Measurements from ENCODE around the gene FNDC11. TPM values are rescaled to one million over a fixed set of nuclear protein-coding genes. Genes with fewer than 3 reads are reported as not detected.
A peak's percentile ranks its signal among the peaks of the same experiment; 100 is the strongest.

FNDC11 gene
- total RNA-seq, 6 experiments from 2014 or later: not detected

- Mint-ChIP-seq H3K36me3 (ENCODE audit: low read depth) (no peaks in the 10 kb centered on the region), H3K9me3 (no peaks in the 10 kb centered on the region), H3K27ac (no peak overlapping the region), H3K4me3 (no peak overlapping the region), H3K4me1 (ENCODE audit: low read depth) (no peaks in the 10 kb centered on the region), H3K27me3 (ENCODE audit: insufficient read depth) (peaks cover 6% of the 10 kb centered on the region; the same call in 1 of the 2 replicates)
- no peak for DNase-seq
- TF ChIP-seq, protein P1, sequence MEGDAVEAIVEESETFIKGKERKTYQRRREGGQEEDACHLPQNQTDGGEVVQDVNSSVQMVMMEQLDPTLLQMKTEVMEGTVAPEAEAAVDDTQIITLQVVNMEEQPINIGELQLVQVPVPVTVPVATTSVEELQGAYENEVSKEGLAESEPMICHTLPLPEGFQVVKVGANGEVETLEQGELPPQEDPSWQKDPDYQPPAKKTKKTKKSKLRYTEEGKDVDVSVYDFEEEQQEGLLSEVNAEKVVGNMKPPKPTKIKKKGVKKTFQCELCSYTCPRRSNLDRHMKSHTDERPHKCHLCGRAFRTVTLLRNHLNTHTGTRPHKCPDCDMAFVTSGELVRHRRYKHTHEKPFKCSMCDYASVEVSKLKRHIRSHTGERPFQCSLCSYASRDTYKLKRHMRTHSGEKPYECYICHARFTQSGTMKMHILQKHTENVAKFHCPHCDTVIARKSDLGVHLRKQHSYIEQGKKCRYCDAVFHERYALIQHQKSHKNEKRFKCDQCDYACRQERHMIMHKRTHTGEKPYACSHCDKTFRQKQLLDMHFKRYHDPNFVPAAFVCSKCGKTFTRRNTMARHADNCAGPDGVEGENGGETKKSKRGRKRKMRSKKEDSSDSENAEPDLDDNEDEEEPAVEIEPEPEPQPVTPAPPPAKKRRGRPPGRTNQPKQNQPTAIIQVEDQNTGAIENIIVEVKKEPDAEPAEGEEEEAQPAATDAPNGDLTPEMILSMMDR (IDR thresholded peaks at IDR 0.05): no peak
Observed at GRCh38 chr20:63518351-63518861, 35.6 kb upstream of the FNDC11 start.

DNA sequence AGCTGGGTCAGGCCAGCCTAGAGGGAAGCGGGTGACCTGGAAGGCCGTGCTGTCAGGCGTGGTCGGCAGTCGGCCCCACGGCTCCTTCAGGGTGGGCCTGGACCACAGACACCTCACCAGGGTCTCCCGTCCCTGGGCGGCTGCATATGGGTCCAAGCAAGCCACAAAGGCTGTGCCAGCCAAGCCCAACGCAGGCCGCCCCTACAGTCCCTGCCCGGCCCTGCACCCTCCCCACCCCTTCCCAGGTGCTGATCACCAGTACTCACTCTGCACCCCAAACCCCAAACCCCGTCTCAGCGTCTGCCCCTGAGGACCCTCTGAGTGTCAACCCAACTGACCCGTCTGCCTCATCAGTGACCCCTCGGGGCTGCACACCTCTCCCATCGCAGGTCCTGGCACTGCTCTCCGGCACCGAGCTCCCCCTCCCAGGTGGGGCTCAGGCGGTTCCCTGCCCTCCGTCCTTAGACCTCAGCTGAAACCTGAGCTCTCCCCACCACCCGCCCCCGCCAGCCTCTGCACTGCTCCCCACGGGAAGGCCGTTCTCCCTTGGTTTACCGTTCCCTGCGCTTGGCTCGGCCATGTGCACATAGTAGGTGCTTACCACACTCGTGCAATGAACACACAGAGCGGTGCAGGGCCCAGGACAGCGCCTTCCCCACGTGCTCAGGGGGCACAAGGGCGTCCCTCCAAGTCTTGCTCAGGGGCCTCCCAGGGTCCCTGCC lies 34.9 kb upstream of the FNDC11 start:
- TF ChIP-seq, protein P1 (IDR thresholded peaks at IDR 0.05): no peak
- Mint-ChIP-seq H3K36me3 (ENCODE audit: low read depth) (peaks cover 5% of the 10 kb centered on the region; the same call in 1 of the 2 replicates), H3K9me3 (no peaks in the 10 kb centered on the region), H3K27ac (no peak overlapping the region; the same call in 1 of the 2 replicates), H3K27me3 (ENCODE audit: insufficient read depth) (peaks cover 5% of the 10 kb centered on the region; the same call in 1 of the 2 replicates), H3K4me1 (ENCODE audit: low read depth) (no peaks in the 10 kb centered on the region), H3K4me3 (peak overlapping the region; percentile 75)
- DNase-seq: no peak

DNA sequence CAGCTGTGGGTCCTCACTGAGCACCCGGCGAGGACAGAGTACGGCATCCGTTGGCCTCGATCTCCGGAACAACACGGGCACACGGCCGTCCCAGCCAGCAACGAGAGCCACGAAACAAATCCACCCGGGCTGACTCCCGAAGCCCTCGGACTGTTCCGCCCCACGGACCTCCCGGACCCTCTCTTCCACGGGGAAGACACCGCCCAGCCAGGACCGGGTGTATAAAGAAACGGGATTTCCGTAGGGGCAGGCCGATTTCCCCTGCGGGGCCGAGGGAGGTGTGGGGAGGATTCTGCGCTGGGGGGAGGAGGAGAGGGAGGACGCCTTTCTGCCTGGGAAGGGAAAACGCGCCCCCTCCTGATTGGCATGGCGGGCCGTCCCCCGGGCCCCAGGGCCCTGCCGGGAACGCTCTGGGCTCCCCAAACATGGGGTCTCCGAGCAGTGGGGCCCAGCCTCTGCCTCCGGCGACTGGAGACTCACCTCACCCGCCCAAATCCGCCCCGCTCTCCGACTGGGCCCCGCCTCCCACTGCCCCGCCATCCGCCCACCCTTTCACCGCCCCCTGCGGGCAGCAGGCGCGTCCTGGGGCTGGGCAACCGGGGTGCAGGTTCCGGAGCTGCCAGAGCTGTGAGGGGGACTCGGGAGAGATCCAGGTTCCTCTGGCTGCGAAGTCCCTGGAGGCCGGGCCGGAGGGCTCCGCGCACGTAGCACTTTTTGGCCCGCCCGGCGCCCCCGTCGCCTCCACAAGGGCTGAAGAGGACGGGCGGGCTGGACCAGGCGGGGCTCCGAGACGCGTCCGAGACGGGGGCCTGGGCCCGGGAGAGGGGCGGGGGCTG lies 34.1 kb upstream of the FNDC11 start:
- DNase-seq: peak; percentile 18
- Mint-ChIP-seq H3K9me3 (no peaks in the 10 kb centered on the region), H3K4me3 (peak overlapping the region; percentile 75), H3K27ac (no peak overlapping the region; the same call in 1 of the 2 replicates), H3K36me3 (ENCODE audit: low read depth) (peaks cover 5% of the 10 kb centered on the region; the same call in 1 of the 2 replicates), H3K27me3 (ENCODE audit: insufficient read depth) (peaks cover 2% of the 10 kb centered on the region; the same call in 1 of the 2 replicates), H3K4me1 (ENCODE audit: low read depth) (no peaks in the 10 kb centered on the region)
- TF ChIP-seq, protein P1 (IDR thresholded peaks at IDR 0.05): peak; percentile 61

DNA sequence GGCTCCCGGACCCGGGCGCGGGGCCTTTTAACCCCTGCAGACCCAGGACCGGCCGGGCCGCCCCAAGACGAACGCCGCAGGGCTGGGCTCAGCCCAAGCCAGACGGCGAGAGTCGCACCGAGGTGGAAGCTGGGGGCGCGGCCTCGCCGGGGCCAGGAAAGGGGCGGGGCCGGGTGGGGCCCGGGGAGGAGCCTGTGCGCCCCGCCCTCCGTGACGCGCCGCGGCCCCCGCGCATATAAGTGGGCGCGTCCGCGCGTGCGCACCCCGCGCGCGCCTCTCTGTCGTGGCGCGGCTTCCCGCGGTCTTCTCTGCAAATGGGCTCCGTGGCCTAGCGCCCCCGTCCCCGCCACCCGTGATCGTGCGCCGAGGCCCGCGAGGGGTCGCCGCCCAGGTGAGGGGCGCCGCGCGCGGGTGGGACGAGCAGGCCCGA lies 33.4 kb upstream of the FNDC11 start, which contains the start of gene PPDPF:
Gene PPDPF (plus strand): TSS at position 262 of the 430 bp plus-strand sequence. CDS start 544 bp downstream, outside the sequence.
- peaks cover 3% of the 10 kb centered on the region for H3K27me3 Mint-ChIP-seq (ENCODE audit: insufficient read depth)
- H3K4me3 Mint-ChIP-seq: peak within 1 kb of the TSS; percentile 93
- peaks cover 5% of the 10 kb centered on the region; the same call in 1 of the 2 replicates for H3K36me3 Mint-ChIP-seq (ENCODE audit: low read depth)
- peak; percentile 58 for DNase-seq
- no peaks in the 10 kb centered on the region for H3K9me3 Mint-ChIP-seq
- TF ChIP-seq, protein P1 (IDR thresholded peaks at IDR 0.05): no peak
- peak within 1 kb of the TSS; percentile 76 for H3K27ac Mint-ChIP-seq
- H3K4me1 Mint-ChIP-seq (ENCODE audit: low read depth): no peaks in the 10 kb centered on the region

DNA sequence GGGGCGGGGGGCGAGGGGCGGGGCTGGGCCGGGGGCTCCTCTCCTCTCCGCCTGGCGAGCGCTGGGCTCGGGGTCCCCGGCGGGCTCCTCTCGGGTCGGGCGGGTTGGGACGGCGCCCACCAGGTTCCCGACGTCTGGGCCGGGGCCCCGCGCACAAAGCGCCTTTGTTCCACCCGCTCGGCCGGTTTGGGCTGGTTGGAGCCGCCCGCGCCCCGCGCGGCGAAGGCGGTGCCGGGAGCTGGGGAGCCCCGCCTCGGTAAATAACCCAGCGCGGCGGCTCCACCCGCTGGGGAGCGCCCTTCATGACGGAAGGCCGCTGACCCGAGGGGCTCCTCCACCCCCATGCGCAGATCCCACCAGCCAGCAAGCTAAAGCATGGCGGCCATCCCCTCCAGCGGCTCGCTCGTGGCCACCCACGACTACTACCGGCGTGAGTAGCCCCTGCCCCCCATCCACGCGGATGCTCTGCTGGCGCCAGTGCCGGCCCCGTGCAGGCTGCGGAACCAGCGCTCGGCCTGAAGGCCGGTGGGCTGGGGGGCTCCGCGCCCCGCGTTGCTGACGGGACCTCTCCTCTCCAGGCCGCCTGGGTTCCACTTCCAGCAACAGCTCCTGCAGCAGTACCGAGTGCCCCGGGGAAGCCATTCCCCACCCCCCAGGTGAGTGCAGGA lies 32.9 kb upstream of the FNDC11 start:
- peak; percentile 53 for DNase-seq
- H3K9me3 Mint-ChIP-seq: no peaks in the 10 kb centered on the region

More for the DNA sequence above, 32.9 kb upstream of the FNDC11 start:
- Mint-ChIP-seq H3K27me3 (ENCODE audit: insufficient read depth) (peaks cover 5% of the 10 kb centered on the region), H3K27ac (peak overlapping the region; percentile 76), H3K4me1 (ENCODE audit: low read depth) (no peaks in the 10 kb centered on the region), H3K36me3 (ENCODE audit: low read depth) (peaks cover 5% of the 10 kb centered on the region; the same call in 1 of the 2 replicates), H3K4me3 (peak overlapping the region; percentile 93)
- TF ChIP-seq, protein P1 (IDR thresholded peaks at IDR 0.05): peak; percentile 26; the same call in 1 of the 2 replicates

Measured in HFFc6 (cell line).